Myocyte (in vitro differentiated cells): ENCODE measurements around the gene ARID4A. TPM values are rescaled to one million over a fixed set of nuclear protein-coding genes. Genes with fewer than 3 reads are reported as not detected.
A peak's percentile ranks its signal among the peaks of the same experiment; 100 is the strongest.
"Not testable (repeated sequence)": the region's sequence is repeated elsewhere in the genome, so short reads cannot be mapped to it uniquely, and the experiment has no call there.

Experiments used
- DNase-seq: peaks from one replicate; pipeline ENCODE4 v3.0.0-alpha.2; 2012; ENCODE audit warnings: low read depth
- polyA plus RNA-seq: library from polyadenylated mRNA; unstranded; fragments of >200 nt; gene quantifications from one replicate; pipeline ENCODE4 v1.2.1, GENCODE V29; 2012; ENCODE audit warnings: missing spikeins
- total RNA-seq: library from RNA; depleted of rRNA; stranded (reverse); fragments of >200 nt; gene quantifications from 2 replicates; pipeline ENCODE4 v1.2.3, GENCODE V29; 2014

Gene ARID4A
- 11.8 and 12.2 TPM in 2 replicates for total RNA-seq
- polyA plus RNA-seq: 4.5 TPM

DNA sequence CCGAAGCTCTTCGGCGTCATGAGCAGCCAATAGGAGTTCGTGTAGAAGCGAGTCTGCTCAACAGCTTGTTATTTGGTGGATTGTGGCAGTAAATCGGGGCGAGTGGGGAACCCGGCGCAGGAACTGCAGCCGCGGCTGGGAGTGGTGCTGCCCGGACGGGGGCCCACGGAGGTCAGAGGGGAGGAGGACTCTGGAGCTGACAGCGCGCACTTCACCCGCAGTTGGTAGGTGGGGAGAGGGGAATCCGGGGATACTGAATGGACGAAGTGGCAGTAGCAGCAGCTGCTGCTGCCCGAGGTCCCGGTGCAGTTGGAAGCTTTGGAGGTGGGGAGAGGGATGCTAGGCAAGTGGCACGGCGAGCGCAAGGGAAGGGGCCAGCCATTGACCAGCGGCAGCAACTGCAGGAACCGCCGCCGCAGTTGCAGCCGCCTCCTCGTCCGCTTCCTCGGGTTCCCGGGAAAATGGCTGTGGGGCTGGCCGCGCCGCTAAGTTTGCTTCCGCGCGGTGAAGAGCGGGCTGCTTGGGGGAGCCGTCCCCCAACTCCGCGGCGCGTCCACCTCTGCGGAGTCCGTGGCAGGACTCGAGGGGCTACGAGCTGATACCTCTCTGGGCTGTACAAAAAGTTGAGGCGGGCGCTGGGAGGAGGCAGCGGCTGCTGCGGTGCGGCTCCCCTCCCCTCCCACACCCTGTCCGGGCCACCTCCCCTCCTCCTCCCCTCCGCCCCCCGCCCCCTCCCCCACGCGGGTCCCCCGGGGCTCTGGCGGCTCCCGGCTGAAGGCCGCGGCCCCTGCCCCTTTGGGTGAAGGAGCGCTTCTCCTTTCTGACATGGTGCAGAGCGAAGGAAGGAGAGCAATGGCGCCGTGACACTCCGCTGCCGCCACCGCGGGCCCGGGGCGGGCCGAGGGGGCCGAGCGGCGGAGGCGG, at the start of gene ARID4A:
Gene ARID4A (plus strand): TSS at position 79 of the 924 bp plus-strand sequence. CDS start 1,300 bp downstream, outside the sequence.
- peak; percentile 23 for DNase-seq

GRCh38 chr14:58249611-58250010, 48.7 kb upstream of the ARID4A start:
- DNase-seq: no peak

DNA sequence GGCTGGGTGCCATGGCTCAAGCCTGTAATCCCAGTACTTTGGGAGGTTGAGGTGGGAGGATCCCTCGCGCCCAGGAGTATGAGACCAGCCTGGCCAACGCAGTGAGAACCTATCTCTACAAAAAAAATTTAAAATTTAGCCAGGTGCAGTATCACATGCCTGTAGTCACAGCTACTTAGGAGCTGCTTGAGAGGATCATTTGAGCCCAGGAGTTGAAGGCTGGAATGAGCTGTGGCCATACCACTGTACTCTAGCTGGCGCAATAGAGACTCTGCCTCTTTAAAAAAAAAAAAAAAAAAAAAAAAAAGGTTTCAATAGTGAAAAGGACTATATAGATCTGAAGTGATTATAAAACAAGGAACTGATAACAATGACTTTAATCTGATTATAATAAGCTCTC, 40.2 kb upstream of the ARID4A start:
- no peak for DNase-seq

DNA sequence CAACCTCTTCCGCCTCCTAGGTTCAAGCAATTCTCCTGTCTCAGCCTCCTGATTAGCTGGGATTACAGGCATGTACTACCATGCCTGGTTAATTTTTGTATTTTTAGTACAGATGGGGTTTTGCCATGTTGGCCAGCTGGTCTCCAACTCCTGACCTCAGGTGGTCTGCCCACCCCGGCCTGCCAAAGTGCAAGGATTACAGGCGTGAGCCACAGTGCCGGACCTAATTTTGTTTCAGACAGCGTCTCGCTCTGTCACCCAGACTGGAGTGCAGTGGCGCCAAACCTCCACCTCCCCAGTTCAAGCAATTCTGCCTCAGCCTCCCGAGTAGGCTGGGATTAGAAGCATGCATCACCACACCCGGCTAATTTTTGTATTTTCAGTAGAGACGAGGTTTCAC, 36.4 kb upstream of the ARID4A start:
- not testable (repeated sequence) for DNase-seq

DNA sequence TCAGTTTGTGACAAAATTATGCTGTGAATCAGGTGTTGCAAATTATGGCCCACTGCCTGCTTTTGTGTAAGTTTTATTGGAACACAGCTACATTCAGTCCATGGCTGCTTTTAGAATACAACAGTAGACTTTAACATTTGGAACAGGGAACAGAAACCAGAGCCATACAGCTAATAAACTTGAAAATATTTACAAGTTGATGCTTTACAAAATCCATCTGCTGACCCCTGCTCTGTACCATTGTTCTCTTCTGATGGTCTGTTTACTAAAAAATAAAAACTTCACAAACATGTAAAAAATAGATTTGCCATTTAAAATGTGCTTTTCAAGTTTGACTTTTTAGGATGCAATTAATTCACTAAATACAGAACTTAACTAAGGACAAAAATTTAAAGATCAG, 33.0 kb upstream of the ARID4A start:
- DNase-seq: no peak

DNA sequence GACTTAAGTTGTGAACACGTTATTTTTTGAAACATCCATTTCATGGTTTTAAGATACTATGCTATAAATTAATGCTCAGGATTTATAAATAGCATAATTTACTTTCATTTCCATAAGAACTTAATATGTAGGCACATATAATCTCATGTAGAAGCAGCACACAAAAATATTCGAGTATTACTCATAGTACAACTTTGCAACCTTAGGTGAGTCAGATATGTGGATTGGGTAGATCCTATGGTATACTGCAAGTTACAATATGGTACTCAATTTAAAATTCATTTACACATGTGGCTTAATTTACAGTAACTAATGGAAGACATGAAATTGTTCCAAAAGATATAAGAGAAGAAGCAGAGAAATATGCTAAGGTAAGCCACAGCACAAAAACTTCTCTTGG, 27.7 kb upstream of the ARID4A start:
- no peak for DNase-seq

DNA sequence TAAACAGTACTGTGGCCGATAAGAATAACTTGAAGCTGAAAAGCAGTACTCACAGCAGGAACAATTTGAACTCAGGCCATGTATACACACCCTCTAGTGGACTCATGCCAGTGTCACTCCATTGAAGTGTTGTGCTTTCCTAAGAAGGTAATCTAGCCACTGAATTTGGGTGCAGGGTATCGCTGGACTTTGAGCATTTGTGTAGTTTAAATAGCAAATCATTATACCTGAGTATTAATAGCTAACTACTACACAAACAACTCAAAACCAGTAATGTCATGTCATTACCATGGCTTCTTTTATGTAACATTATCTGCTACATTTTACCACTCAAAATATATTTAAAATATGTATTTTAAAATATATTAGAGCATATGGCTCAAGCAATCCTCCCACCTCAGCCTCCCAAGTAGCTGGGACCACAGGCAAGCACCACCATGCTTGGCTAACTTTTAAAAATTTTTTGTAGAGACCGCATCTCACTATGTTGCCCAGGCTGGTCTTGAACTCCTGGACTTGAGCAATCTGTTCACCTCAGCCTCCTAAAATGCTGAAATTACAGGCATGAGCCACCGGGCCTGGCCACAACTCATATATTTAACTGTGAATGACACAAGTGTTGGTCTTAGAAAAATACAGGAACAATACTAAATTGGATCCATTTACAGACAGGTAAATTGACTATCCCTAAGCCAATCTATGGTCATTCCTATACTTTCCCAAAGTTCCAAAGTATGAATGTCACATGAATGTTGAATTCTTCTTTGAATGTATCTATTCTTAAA, 25.6 kb upstream of the ARID4A start:
- peak; percentile 13 for DNase-seq

DNA sequence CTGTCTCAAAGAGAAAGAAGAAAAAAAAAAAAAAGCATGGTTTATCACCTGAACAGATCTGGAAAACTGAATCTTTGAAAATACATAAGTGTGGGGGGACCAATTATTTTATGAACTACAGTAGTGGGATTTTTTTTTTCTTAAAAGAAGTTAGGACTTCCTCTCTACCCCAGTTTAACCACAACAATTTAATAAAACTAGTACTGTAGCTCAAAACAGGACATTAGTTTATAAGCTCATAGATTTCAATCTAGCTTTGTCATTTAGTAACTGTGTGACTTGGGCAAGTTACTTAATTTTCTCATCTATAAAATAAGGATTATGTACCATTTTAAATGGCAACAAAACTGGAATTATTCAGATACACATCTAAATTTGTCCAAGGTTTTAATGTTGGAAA, 23.5 kb upstream of the ARID4A start:
- no peak for DNase-seq

DNA sequence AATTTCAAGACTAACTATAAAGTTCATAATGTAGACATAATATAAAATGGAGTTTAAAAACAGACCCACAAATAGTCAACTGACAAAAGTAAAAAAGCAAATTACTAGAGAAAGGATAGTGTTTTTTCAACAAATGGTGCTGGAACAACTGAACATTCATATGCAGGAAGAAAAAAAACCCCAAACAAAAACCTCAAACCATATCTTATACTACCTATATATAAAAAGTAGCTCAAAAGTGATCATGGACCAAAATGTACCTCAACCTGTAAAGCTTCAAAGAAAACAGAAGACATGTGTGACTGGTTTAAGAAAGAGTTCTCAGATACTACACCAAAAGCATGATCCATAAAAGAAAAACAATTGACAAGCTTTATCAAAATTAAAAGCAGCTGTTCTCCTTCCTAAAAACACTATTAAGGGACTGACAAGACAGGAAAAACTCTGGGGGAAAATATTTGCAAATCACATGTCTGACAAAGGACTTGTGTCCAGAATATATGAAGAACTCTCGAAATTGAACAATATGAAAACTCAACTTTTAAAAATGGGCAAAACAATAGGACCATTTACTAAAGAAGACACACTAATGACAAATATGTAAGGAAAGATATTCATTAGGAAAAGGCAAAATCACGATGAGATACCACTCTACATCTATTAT, 22.7 kb upstream of the ARID4A start:
- DNase-seq: no peak

DNA sequence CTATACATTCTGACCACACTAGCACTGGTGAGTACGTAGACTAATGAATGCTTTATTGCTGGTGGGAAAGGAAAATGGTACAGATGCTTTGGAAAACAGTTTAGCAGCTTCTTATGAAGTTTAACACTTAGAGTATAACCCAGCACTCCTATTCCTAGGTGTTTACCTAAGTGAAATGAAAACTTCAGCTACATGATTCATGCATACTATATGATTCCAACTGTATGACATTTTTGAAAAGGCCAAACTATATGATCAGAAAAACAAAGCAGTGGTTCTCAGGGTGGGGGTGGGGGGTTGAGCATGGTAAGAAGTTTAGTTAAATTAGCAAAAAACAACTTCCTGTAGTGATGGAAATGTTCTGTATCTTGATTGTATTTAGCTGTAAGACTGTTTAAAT, 22.1 kb upstream of the ARID4A start:
- no peak for DNase-seq

DNA sequence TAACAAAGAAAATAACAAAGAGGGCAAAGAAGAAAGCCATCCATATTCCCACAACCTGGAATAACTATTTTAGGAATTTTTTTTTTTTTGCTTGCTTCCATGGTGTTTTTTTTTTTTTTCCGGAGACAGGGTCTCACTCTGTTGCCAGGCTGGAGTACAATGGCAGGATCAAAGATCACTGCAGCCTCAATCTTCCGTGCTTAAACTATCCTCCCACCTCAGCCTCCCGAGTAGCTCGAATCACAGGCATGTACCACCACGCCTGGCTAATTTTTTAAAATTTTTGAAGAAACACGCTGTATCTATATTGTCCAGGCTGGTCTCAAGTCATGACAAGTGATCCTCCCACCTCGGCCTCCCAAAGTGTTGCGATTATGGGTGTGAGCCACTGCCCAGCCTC, 20.2 kb upstream of the ARID4A start:
- DNase-seq: no peak

DNA sequence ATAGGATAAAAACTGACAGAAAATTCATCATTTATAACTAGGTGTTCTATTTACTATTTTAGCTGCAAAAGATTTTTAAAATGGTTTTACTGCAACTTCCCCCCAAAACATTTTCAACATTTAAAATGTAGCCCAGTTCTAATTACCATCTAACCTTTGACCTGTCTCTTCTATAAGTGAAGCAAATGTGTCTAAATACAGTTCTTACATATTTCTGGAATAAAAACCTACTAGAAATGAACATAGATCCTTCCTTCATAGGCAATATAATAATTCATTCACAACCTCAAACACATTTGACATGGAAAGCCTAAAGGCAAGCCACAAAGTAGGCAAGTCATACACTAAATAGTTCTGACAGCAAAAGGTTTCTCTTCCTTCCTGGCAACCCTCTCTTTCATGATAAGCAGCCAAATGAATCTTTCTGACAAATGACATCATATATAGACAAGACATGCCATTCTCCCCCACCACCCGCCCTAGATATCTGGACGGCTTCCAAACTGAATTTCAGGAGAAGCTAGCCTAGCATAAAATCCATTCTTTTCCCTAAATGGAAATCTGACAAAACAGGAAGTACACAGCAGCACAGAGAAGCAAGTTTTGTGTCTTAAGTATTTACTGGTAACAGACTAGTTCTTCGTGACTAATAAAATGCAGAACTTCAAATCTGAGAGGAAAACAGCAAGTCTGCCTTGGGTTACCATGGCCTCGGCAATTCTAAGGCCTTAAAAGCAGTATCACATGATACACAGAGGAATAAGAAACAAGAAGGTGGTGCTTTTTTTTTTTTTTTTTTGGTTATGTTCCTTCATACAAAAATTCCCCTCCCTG, 17.2 kb upstream of the ARID4A start:
- DNase-seq: peak; percentile 83

GRCh38 chr14:58281969-58282368, 16.4 kb upstream of the ARID4A start:
- no peak for DNase-seq

GRCh38 chr14:58282925-58283593, 15.3 kb upstream of the ARID4A start:
- DNase-seq: peak; percentile 11

- no peak for DNase-seq
These were observed 14.6 kb upstream of the ARID4A start for GRCh38 chr14:58283730-58284129.

DNA sequence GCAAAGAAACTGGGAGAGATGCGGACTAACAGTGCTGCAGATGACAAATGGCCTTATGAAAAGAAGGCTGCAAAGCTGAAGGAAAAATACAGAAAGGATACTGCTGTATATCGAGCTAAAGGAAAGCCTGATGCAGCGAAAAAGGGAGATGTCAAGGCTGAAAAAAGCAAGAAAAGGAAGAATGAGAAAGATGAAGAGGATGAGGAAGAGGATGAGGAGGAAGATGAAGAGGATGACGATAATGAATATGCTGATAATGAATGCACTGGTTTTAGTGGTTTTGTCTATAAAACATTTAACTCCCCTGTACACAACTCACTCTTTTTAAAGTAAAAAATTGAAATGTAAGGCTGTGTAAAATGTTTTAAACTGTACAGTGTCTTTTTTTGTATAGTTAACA, 13.2 kb upstream of the ARID4A start:
- no peak for DNase-seq

- no peak for DNase-seq
These were observed 10.7 kb upstream of the ARID4A start for GRCh38 chr14:58287607-58288042.

DNA sequence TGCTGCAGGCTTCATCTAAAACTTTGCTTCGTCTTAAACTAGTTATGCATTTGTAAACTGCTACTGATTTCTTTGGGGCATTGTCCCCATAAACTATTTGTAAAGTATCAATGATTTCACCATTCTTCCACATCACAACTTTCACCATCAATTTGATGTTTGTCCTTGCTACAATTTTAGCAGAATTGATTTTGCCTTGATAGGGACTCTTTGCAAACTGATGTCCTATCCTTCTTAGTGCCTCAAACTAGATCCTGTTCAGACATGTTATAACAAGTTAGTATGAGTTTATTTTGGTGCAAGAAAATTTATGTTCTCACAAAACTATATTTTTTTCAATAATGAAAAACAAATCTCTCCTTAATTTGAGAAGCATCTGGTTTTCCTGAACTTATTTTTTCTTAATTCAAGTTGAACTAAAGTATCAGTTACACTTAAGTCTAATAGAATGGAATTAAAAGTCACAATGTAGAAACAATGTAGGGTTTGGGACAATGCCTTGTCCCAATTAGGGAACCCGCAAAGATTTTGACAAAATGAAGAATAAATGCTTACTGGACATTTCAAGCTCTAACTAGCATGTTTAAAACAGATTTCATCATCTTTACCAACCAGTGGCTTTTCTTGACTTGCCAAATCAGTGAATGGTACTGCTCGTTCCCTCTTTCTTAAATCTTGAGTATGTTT, 10.1 kb upstream of the ARID4A start:
- DNase-seq: no peak

DNA sequence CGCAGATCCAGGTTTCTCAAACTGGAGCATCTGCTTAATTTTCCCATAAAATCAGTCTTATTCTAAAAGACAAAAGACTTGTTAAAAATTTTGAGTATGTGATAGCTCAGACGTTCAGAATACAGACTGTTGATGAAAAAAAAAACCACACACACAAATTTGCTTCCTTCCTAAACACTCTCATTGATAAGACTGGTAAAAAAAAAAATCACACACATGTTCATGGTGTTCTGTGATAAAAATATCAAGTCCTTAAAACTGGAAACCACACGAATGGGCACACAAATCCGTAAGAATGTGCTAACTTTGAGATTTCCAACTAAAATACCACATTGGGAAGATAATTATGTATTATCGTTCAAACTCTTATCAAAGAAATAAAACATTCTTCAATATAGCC, 6.7 kb upstream of the ARID4A start:
- DNase-seq: no peak

DNA sequence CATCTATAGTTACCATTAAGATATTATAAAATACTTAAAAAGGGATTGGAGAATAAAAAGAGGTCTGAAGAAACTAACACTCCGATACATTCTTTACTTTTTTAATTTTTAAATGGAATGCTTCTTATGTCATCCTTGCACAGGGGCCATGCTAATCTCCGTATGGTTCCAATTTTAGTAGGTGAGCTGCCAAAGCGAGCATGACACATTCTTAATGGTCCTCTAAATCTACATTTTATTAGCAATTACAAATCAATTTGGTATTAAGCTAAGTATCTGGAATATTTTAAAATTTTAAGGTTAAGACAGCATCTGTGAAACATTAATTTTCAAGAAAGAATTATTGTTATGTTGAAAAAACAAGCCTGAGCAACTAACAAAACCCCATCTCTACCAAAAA, 6.2 kb upstream of the ARID4A start:
- DNase-seq: no peak
